IMR-90 (cell line): Measurements from ENCODE around the gene IHH. TPM values are rescaled to one million over a fixed set of nuclear protein-coding genes. Genes with fewer than 3 reads are reported as not detected.
A peak's percentile ranks its signal among the peaks of the same experiment; 100 is the strongest.

Source experiments
- ATAC-seq: fragments of 200-7000 bp; cut with Tn5 transposase; 2 replicates; pipeline ENCODE4 v1.9.1; 2020; ENCODE audit warnings: low read depth, mild to moderate bottlenecking, moderate library complexity
- BruUV-seq: library from RNA; stranded (reverse); fragments of 400-500 nt; replicated peaks from 2 replicates; lab custom pipeline; 2021; lab: Mats Ljungman, UMichigan
- CTCF ChIA-PET: fragments of 300-600 bp; formaldehyde crosslinking; extraction: SDS; loops from one replicate; lab custom pipeline; 2021; ENCODE audit warnings: antibody characterized with exemption; lab: Yijun Ruan, JAX
- POLR2A ChIA-PET: fragments of 300-600 bp; sonication (Branson Sonifier 250); formaldehyde crosslinking; loops from one replicate; lab custom pipeline; 2022; ENCODE audit warnings: antibody characterized with exemption; ENCODE audit not compliant: unreplicated experiment; lab: Charles Lee
- DNase-seq: peaks from one replicate; pipeline ENCODE4 v3.0.0; 2013
- H2AFZ ChIP-seq: replicated peaks from 2 replicates; pipeline ENCODE3; 2013; ENCODE audit warnings: low read length, mild to moderate bottlenecking; ENCODE audit not compliant: poor library complexity
- H2AK5ac ChIP-seq: 2 replicates; pipeline ENCODE4 v1.6.1; 2013; ENCODE audit warnings: low read depth, low read length, inconsistent platforms
- H2AK9ac ChIP-seq: replicated peaks from 2 replicates; pipeline ENCODE3; 2013; ENCODE audit warnings: mild to moderate bottlenecking, low read depth, low read length, moderate library complexity; ENCODE audit not compliant: poor library complexity
- H2BK120ac ChIP-seq: 2 replicates; pipeline ENCODE4 v1.6.1; 2013; ENCODE audit warnings: low read depth, low read length, inconsistent platforms
- H2BK15ac ChIP-seq: 3 replicates; pipeline ENCODE4 v1.6.1; 2013; ENCODE audit warnings: low read depth, low read length, inconsistent platforms
- H2BK20ac ChIP-seq: 2 replicates; pipeline ENCODE4 v1.6.1; 2013; ENCODE audit warnings: low read depth, mild to moderate bottlenecking, inconsistent platforms, low read length, moderate library complexity
- H2BK5ac ChIP-seq: 2 replicates; pipeline ENCODE4 v1.6.1; 2013; ENCODE audit warnings: mild to moderate bottlenecking, low read depth, low read length, inconsistent platforms; ENCODE audit not compliant: poor library complexity, severe bottlenecking
- H3K14ac ChIP-seq: replicated peaks from 2 replicates; pipeline ENCODE4 v1.6.1; 2013; ENCODE audit warnings: low read depth, low read length, inconsistent platforms
- H3K18ac ChIP-seq: 2 replicates; pipeline ENCODE4 v1.6.1; 2013; ENCODE audit warnings: low read depth, low read length, control low read depth
- H3K23ac ChIP-seq: 2 replicates; pipeline ENCODE4 v1.6.1; 2013; ENCODE audit warnings: low read depth, low read length, inconsistent platforms
- H3K27ac ChIP-seq: 2 replicates; pipeline ENCODE4 v1.5.1; 2013; ENCODE audit warnings: mild to moderate bottlenecking, control low read depth, low read length; ENCODE audit not compliant: insufficient read depth
- H3K27me3 ChIP-seq: 2 replicates; pipeline ENCODE4 v1.6.1; 2013; ENCODE audit warnings: low read length; ENCODE audit not compliant: control insufficient read depth, insufficient read depth
- H3K36me3 ChIP-seq: 2 replicates; pipeline ENCODE4 v1.6.1; 2013; ENCODE audit warnings: low read length, mixed read lengths; ENCODE audit not compliant: control insufficient read depth, insufficient read depth
- H3K4ac ChIP-seq: 2 replicates; pipeline ENCODE4 v1.6.1; 2013; ENCODE audit warnings: low read depth, low read length, inconsistent platforms
- H3K4me1 ChIP-seq: 2 replicates; pipeline ENCODE4 v1.6.1; 2013; ENCODE audit warnings: low read length, mixed read lengths; ENCODE audit not compliant: control insufficient read depth, insufficient read depth
- H3K4me2 ChIP-seq: 2 replicates; pipeline ENCODE4 v1.6.1; 2013; ENCODE audit warnings: low read depth, mild to moderate bottlenecking, control low read depth, low read length, moderate library complexity
- H3K4me3 ChIP-seq: 2 replicates; pipeline ENCODE4 v1.5.1; 2013; ENCODE audit warnings: low read depth, mild to moderate bottlenecking, control low read depth, low read length, moderate library complexity; ENCODE audit not compliant: insufficient read depth
- H3K56ac ChIP-seq: 2 replicates; pipeline ENCODE4 v1.6.1; 2013; ENCODE audit warnings: low read length, inconsistent platforms; ENCODE audit not compliant: insufficient read depth; ENCODE audit errors: extremely low read depth
- H3K79me1 ChIP-seq, 2 experiments: 2 replicates each; pipeline ENCODE4 v1.6.1; 2013; ENCODE audit warnings: low read length in 2 of 2, inconsistent platforms in 1 of 2, low read depth in 1 of 2
- H3K9ac ChIP-seq: 2 replicates; pipeline ENCODE4 v1.6.1; 2013; ENCODE audit warnings: low read depth, low read length, control low read depth
- H3K9me1 ChIP-seq: 2 replicates; pipeline ENCODE4 v1.6.1; 2013; ENCODE audit warnings: low read length, inconsistent platforms; ENCODE audit not compliant: insufficient read depth
- H3K9me3 ChIP-seq: 2 replicates; pipeline ENCODE4 v1.6.1; 2013; ENCODE audit warnings: low read length; ENCODE audit not compliant: control insufficient read depth, insufficient read depth
- H4K20me1 ChIP-seq: 2 replicates; pipeline ENCODE4 v1.6.1; 2013; ENCODE audit warnings: low read length, inconsistent platforms; ENCODE audit not compliant: insufficient read depth
- H4K5ac ChIP-seq: 2 replicates; pipeline ENCODE4 v1.6.1; 2013; ENCODE audit warnings: mild to moderate bottlenecking, low read depth, low read length, control low read depth
- H4K8ac ChIP-seq, 2 experiments: 2 replicates each; pipeline ENCODE4 v1.6.1; 2013; ENCODE audit warnings: low read depth in 2 of 2, low read length in 2 of 2, control low read depth in 1 of 2, inconsistent platforms in 1 of 2
- H4K91ac ChIP-seq: 2 replicates; pipeline ENCODE4 v1.6.1; 2013; ENCODE audit warnings: low read depth, low read length, inconsistent platforms; ENCODE audit not compliant: insufficient read depth
- CHD1 ChIP-seq: IDR thresholded peaks from 2 replicates; pipeline ENCODE4 v1.6.1; 2012; ENCODE audit warnings: low read depth, low read length, improper control_type of control experiment
- CTCF ChIP-seq: conservative IDR thresholded peaks from 2 replicates; pipeline ENCODE4 v1.5.1; 2012; ENCODE audit warnings: mild to moderate bottlenecking, low read depth, low read length, improper control_type of control experiment
- FOS ChIP-seq: fragments of 150-350 bp; IDR thresholded peaks from 2 replicates; pipeline ENCODE4 v1.6.1; 2016; ENCODE audit warnings: low read depth, low read length
- MAFK ChIP-seq: IDR thresholded peaks from 2 replicates; pipeline ENCODE4 v1.6.1; 2012; ENCODE audit warnings: low read depth, low read length, improper control_type of control experiment
- NFE2L2 ChIP-seq: fragments of 150-350 bp; IDR thresholded peaks from 2 replicates; pipeline ENCODE4 v1.6.1; 2016; ENCODE audit warnings: low read depth, mild to moderate bottlenecking, low read length
- POLR2A ChIP-seq: IDR thresholded peaks from 2 replicates; pipeline ENCODE4 v1.6.1; 2012; ENCODE audit warnings: mild to moderate bottlenecking, low read depth, low read length
- RAD21 ChIP-seq: IDR thresholded peaks from 2 replicates; pipeline ENCODE4 v1.6.1; 2012; ENCODE audit warnings: low read length, improper control_type of control experiment
- RFX5 ChIP-seq: IDR thresholded peaks from 2 replicates; pipeline ENCODE4 v1.8.0; 2012; ENCODE audit warnings: low read depth, mild to moderate bottlenecking, low read length, moderate library complexity
- USF2 ChIP-seq: fragments of 150-350 bp; IDR thresholded peaks from 2 replicates; pipeline ENCODE4 v1.6.1; 2017; ENCODE audit warnings: mild to moderate bottlenecking, antibody characterized with exemption, low read length, low read depth
- WGBS, 2 experiments: methylation state at CpG; one replicate each; pipeline versions ENCODE4 v1.1.5 to v1.1.7; 2013; ENCODE audit warnings: missing lambda C conversion rate in 2 of 2; ENCODE audit not compliant: insufficient read length in 1 of 2; ENCODE audit errors: extremely low coverage in 2 of 2; 5-methylcytosine and 5-hydroxymethylcytosine counted together
- dilution Hi-C: fragments of 300-500 bp; cut with HindIII; formaldehyde crosslinking; loops from one replicate; pipeline ENCODE4 v1.14.3; 2018; ENCODE audit warnings: low sequenced_read_pairs; ENCODE audit not compliant: unreplicated experiment
- in situ Hi-C: fragments of 300-500 bp; cut with MboI; formaldehyde crosslinking; loops from 3 replicates; pipeline ENCODE4 v1.14.3; 2019; ENCODE audit warnings: low sequenced_read_pairs, inconsistent platforms, mixed read lengths
- intact Hi-C: fragments of 100-400 bp; cut with micrococcal nuclease; formaldehyde crosslinking; loops from 2 replicates; pipeline ENCODE4 v1.10.0; 2022
- polyA plus RNA-seq, 3 experiments: library from polyadenylated mRNA; depleted of rRNA; stranded (reverse); fragments of >200 nt; gene quantifications; 2 replicates each; pipeline ENCODE4 v1.2.3, GENCODE V29; 2012; ENCODE audit warnings: low replicate concordance in 1 of 3
- total RNA-seq: library from RNA; depleted of rRNA; stranded (reverse); fragments of >200 nt; gene quantifications from 2 replicates; pipeline ENCODE4 v1.2.3, GENCODE V29; 2012

IHH gene
- total and polyA plus RNA-seq, 2 of the 4 experiments (the other 2 are of a cell fraction): not detected

- Histone ChIP-seq H2AK5ac (no peak overlapping the region), H2AFZ (no peak overlapping the region), H2BK20ac (no peak overlapping the region), H3K4me3 (no peak overlapping the region), H3K23ac (no peak overlapping the region), H3K14ac (no peak overlapping the region), H2BK5ac (no peak overlapping the region), H4K91ac (no peak overlapping the region), H3K9me3 (no peaks in the 10 kb centered on the region), H4K5ac (no peak overlapping the region), H3K4me1 (no peaks in the 10 kb centered on the region), H3K4me2 (no peak overlapping the region), H2AK9ac (peak overlapping the region; percentile 55), H3K27ac (no peak overlapping the region), H3K9me1 (no peaks in the 10 kb centered on the region), H3K27me3 (peaks cover 60% of the 10 kb centered on the region), H3K9ac (no peak overlapping the region), H4K8ac (no peak overlapping the region), H3K4ac (no peak overlapping the region), H4K20me1 (0 out of 2 replicates have a peak, but pooled peaks cover 8% of the 10 kb centered on the region), H3K79me1 (no peaks in the 10 kb centered on the region), H3K18ac (no peak overlapping the region), H2BK120ac (no peak overlapping the region), H2BK15ac (no peak overlapping the region), H3K36me3 (no peaks in the 10 kb centered on the region), H3K56ac (no peak overlapping the region)
- no peak for TF ChIP-seq CTCF
- TF ChIP-seq FOS: no peak
- no peak for TF ChIP-seq NFE2L2
- TF ChIP-seq RFX5: no peak
- TF ChIP-seq RAD21: no peak
- no peak for TF ChIP-seq USF2
- TF ChIP-seq MAFK: no peak
- TF ChIP-seq CHD1: no peak
- TF ChIP-seq POLR2A: no peak
- DNase-seq (no peak), ATAC-seq (no peak)
- dilution Hi-C loops (no loop called here), intact Hi-C loops (no loop called here), in situ Hi-C loops (loop anchor here (5.0 kb wide), 1 partner anchor 124 kb away; no protein-coding TSS in a partner anchor)
- BruUV-seq: no TSS peak
- 30% methylated on average over 2 of the region's 5 CpGs; no CpG with 5 or more reads in 1 of the 2 experiments for WGBS, 2 experiments
- POLR2A ChIA-PET: no interaction called here
- CTCF ChIA-PET: no interaction called here
Observed at GRCh38 chr2:219028141-219028540, 32.6 kb downstream of the IHH start.
